Umbilical cord (tissue), 2 donors: Measurements from ENCODE around the gene MAPRE2. TPM values are rescaled to one million over a fixed set of nuclear protein-coding genes. Genes with fewer than 3 reads are reported as not detected.

ENCODE experiments used
- DNase-seq: peaks from one replicate; pipeline ENCODE4 v3.0.0-alpha.2; 2015; ENCODE audit warnings: low spot score
- total RNA-seq: library from RNA; depleted of rRNA; stranded (reverse); fragments of >200 nt; gene quantifications from one replicate; pipeline ENCODE4 v1.2.3, GENCODE V29; 2014; ENCODE audit warnings: low replicate concordance; ENCODE audit not compliant: insufficient read depth

The MAPRE2 gene
- total RNA-seq = 52.2 TPM

DNA sequence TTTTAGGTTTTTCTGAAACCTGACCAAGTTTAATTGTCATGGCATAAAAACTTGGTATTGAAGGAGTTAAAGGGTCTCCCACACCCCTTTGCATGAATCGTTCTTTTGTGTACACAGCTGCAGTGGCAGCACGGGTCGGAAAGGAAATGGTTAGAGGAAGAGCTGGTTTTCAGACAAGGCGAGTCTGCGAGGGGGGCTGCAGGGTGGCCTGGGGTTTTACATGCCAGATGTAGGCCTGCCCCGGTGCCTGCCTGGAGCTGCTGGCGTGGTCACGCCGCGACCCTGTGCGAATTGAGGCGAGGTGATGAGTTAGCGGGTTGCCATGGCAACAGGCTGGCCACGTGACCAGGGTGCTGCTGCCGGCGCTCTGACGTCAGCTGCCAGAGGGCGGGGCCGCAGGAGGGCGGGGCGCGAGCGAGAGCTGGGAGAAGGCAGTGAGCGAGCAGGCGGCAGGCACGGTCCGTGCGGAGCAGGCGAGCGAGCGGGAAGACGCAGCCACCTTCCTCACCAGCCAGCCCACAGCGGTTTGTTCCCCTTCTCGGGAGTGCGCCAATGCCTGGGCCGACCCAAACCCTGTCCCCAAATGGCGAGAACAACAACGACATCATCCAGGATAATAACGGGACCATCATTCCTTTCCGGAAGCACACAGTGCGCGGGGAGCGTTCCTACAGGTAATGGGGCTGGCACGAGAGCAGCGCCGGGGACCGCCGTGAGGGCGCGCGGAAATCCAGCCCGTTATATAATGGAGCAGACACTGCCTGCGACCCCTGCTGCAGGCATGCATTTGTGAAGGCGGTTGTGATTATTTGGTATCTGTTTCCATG lies at the start of gene MAPRE2:
Gene MAPRE2 (plus strand): TSS at position 426 of the 827 bp plus-strand sequence. CDS start 127 bp downstream, at position 553.
- peak; percentile 99 for DNase-seq

- no peak for DNase-seq
Observed at GRCh38 chr18:34991561-34991960, 49.7 kb upstream of the MAPRE2 start.

GRCh38 chr18:34993289-34993688 lies 47.9 kb upstream of the MAPRE2 start:
- no peak for DNase-seq

DNA sequence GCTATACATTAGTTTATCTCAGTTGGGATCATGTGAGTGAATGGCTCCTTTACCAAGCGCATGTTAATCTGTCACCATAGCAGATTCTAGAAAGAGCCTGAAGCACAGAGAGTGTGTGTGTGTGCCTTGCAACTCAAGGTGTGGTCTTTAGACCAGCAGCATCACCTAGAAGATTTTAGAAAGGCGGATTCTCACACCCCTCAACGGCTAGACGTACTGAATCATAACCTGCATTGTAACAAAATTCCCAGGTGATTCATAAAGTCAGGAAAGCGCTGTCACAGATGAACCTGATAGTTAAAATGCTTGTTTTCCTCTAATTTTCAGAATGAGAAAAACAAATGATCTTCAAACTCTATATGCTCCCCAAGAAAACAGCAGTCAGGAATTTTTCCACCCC lies 45.5 kb upstream of the MAPRE2 start:
- no peak for DNase-seq

- DNase-seq = no peak
Observed at GRCh38 chr18:34998661-34999060, 42.6 kb upstream of the MAPRE2 start.

GRCh38 chr18:34999756-35000289 lies 41.4 kb upstream of the MAPRE2 start:
- DNase-seq = peak; percentile 6

DNA sequence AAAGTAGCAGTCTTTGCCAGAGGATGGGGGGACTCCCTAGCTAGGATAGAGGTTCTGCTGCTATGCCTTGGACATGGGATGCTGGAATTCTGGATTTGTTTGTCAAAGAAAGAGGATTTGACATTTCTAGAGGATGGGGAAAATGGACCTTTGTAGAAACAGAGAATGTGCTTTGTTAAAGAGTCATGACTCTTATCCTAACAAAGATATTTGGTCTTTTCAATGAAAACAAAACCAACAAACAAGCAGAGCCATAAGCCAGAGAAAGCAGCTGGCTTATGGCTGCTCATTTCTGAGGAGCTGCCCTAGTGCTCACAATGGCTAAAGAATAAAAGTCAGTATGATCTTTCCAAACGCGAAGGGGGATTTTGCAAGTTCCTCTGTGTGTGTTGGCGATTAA lies 40.8 kb upstream of the MAPRE2 start:
- DNase-seq = no peak

DNA sequence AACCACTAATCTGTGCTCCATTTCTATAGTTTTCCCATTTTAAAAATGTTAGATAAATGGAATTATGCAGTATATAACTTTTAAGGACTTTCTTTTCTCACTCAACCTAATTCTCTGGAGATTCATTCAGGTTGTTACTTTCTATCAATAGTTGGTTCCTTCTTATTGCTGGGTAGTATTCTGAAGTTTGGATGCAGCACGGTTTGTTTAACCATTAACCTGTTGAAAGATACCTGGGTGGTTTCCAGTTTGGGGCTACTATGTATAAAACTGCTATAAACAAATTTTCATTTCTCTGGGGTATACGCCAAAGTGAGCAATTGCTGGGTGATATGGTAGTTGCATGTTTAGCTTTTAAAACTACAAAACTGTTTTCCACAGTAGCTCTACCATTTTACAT lies 39.1 kb upstream of the MAPRE2 start:
- no peak for DNase-seq

GRCh38 chr18:35005963-35006577 lies 35.1 kb upstream of the MAPRE2 start:
- peak; percentile 86 for DNase-seq

- no peak for DNase-seq
Observed at GRCh38 chr18:35010156-35010555, 31.1 kb upstream of the MAPRE2 start.

DNA sequence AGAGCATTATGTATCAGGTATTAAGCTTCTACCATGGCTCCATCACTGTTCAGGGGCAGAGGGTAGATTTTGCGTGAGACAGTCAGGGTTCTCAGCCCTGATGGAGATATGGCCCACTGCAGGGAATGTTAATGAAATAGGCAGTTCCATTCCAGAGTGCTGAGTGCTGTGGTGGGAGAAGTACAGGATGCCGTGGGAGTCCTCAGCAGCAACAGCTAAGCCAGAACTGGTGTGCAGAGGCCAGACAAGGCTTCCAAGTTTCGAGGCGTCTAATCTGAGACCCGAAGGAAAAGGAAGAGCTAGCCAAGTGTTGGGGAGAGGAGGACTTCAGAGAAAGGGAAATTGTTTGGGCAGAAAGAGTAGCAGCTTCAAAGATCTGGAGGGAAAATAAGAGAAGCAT lies 30.2 kb upstream of the MAPRE2 start:
- DNase-seq = no peak

DNA sequence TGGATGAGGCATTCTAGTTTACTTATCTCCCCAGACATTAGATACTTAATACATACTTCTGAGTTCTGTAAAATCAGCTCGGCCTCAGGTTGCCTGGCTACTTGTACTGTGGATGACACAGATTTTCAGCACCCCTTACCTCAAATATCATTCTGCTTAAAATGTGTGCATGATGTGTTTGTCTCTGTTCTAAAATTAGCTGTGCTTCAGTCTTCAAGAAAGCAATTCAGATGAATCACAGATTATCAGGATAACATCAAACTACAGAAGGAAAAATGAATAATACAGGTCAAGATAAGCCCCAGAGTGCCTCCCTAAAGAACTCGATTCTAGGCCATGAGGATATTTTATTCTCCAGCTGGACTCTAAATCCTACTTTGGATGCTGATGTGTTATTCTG lies 21.3 kb upstream of the MAPRE2 start:
- DNase-seq = peak; percentile 91

DNA sequence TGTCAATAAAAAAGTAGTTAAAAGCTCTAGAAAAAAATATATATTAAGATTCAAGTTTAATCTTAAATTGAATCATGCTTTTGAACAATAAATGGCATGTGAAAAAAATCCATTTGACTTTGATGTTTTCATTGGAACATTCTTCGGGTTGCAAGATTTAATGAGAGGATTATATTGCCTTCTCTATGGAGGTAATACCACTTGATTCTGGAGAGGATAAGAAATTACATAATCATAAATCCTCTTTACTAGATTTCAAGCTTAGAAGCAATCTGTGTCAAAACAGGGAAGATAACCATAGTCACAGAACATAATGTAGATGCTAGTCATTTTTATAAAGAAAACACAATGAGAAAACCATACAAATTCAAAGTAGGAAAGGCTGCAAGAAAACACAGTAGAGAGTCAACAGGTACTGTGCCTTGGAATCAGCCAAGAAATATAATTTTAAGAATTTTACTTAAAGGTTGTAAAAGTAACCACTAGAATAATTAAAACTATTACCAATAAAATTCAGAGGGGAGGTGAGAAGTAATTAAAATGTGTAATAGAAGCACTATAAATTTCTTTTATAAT lies 18.7 kb upstream of the MAPRE2 start:
- peak; percentile 85 for DNase-seq

GRCh38 chr18:35024196-35024595 lies 17.0 kb upstream of the MAPRE2 start:
- peak; percentile 46 for DNase-seq

DNA sequence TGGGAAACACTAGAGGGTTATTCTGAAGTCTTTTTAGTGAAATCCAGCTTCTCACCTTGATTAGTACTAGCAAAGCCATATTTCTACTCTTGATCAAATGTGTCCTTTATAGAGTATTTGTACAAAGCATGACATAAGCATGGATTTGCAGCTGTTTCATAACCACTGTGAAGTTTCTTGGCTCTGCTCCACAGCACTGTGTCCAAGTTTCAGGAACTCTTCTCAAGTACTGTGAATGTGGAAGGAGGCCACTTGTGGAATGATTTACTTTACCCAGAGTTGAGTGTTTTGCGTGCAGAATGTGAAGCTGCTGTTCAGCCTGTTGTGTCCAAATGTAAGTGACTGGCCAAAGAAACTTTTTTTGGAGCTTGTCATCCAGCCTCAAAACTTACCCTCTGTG lies 16.2 kb upstream of the MAPRE2 start:
- peak; percentile 94 for DNase-seq

GRCh38 chr18:35026407-35027061 lies 14.7 kb upstream of the MAPRE2 start:
- no peak for DNase-seq

DNA sequence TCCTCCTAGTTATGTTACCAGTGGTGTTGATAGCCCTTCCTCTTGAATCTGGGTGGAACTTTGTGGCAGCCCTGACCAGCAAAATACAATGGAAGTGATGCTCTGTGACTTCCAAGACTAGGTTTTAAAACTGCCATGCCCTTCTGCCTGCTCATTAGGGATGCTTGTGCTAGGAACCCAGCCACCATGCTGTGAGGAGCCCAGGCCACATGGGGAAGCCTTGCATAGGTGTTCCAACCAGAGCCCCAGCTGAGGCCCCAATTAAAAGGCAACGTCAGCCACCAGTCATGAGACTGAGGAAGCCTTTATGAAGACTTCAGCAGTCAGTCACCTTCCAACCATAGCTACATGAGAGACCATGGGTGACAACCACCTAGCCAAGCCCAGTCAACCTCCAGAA lies 14.0 kb upstream of the MAPRE2 start:
- DNase-seq = no peak

- no peak for DNase-seq
Observed at GRCh38 chr18:35028536-35028935, 12.7 kb upstream of the MAPRE2 start.

GRCh38 chr18:35029103-35029502 lies 12.1 kb upstream of the MAPRE2 start:
- no peak for DNase-seq

DNA sequence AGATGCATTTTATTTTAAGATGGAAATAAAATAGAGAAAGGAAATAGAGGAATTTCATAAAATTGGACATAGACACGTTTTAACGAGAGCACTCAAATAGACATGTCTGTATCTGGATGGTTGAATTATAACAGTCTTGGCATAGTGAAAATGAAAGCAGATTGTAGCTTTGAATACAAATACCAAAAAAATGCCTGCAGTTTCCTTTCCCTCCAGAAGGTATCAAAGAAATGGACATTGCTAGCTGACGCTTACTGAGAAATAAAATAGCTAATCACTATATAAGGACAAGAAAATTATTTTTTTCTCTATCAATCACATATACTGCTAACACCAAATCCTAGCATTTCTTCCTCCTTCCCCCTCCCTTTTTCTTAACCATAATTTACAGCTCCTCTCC lies 11.4 kb upstream of the MAPRE2 start:
- no peak for DNase-seq

DNA sequence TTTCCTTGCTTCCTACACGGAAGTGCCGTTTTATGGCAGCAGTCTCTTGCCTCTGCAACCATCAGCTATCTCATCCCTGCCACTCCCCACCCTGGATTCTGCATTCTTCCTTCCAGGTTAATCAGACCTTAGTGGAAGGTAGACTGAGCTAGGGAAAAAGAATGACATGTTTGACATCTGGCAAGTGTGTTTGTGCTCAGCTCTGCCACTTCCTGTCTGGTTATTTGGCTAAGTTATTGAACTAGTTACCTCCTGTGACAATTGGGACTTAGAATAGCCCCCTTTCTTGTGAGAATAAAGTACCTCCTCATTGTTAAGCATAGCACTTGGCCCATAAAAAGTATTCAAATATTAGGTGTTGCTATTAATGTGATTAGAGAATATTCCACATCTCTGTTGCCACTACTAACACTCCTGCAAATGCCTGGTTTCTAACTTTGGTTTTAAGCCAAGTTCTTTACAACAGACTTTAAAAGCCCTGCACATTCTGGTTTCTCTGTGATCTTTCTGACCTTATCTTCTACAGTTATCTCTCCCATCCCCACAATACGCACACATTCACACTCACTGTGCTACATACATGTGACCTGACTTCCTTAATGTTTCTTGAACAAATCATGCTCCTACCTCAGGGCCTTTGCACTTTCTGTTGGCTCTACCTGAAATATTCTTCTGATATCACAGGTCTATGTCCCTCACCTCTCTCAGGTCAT lies 10.8 kb upstream of the MAPRE2 start:
- peak; percentile 51 for DNase-seq
